NCI-H69 (cell line): ENCODE data around the gene SLC29A2.
A peak's percentile ranks its signal among the peaks of the same experiment; 100 is the strongest.
"Not testable (repeated sequence)": the region's sequence is repeated elsewhere in the genome, so short reads cannot be mapped to it uniquely, and the experiment has no call there.

Experiments
- DNase-seq: peaks from one replicate; lab custom pipeline; 2025; lab: John Stamatoyannopoulos, UW

SLC29A2 gene

GRCh38 chr11:66384316-66384715, 12.8 kb upstream of the SLC29A2 start:
- not testable (repeated sequence) for DNase-seq

GRCh38 chr11:66380264-66380663, 8.7 kb upstream of the SLC29A2 start:
- peak; percentile 15 for DNase-seq

DNA sequence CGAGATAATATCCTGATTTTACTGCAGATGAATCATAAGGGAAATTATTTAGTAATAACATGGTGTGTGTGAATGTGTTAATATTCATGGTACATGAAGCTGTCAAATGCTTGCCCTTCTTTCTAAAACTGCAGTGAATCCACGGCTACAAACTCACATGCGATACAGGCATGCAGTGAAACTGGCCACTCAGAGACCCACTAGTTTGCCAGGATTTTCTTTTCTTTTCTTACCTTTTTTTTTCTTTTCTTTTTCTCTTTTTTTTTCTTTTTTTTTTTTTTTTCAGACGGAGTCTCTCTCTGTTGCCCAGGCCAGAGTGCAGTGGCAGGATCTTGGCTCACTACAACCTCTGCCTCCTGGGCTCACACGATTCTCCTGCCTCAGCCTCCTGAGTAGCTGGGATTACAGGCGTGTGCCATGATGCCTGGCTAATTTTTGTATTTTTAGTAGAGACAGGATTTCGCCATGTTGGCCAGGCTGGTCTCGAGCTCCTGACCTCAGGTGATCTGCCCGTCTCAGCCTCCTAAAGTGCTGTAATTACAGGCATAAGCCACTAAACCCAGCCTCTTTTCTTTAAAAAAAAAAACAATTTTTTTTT, 2.2 kb upstream of the SLC29A2 start:
- DNase-seq: not testable (repeated sequence)

DNA sequence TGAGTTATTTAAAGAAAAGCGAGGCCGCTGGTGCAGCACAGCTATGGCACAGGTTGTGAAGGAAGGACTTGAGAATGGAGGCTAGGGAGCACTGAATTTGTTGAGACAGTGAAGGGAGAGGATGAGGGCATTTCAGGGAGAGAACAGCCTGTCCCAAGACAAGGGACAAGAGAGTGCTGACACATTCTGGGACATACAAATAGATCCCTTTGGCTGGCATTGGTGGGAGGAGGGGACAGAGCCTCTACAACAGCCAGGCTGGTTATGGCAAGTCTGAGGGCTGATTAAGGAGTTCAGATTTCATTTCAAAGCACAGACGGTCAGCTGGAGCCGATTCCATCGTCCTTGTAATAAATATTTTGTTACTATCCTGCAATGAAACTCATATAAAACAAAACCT, 1.7 kb upstream of the SLC29A2 start:
- DNase-seq: no peak

GRCh38 chr11:66369073-66369894, 2.3 kb downstream of the SLC29A2 start:
- no peak for DNase-seq

GRCh38 chr11:66368484-66368883, 3.1 kb downstream of the SLC29A2 start:
- DNase-seq: no peak

GRCh38 chr11:66367561-66368312, 3.8 kb downstream of the SLC29A2 start:
- no peak for DNase-seq

DNA sequence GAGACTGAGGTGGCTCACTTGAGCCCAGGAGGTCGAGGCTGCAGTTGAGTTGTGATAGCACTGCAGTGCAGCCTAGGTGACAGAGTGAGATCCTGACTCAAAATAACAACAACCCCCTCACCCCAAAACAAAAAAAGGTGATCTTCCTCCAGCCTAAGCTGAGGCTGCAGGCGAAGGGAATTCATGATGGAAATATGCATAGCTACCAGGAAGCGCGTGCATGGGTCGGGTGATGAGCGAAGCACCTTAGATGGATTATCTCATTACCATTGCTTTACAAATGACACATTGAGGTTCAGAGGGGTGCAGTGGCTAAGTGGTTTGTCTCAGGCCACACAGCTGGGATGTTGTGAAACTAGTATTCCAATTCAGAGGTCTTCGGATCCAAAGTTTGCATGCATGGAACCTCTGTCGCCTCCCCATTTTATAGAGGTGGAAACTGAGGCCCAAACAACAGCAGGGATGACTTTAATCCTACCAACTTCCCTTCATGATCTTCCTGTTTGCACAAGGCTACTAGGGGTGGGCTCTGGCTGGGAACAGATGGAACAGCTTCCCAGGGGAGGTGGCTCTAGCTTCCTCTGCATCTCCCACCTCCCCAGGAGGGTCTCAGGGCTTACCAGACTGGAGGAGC, 4.6 kb downstream of the SLC29A2 start:
- no peak for DNase-seq

DNA sequence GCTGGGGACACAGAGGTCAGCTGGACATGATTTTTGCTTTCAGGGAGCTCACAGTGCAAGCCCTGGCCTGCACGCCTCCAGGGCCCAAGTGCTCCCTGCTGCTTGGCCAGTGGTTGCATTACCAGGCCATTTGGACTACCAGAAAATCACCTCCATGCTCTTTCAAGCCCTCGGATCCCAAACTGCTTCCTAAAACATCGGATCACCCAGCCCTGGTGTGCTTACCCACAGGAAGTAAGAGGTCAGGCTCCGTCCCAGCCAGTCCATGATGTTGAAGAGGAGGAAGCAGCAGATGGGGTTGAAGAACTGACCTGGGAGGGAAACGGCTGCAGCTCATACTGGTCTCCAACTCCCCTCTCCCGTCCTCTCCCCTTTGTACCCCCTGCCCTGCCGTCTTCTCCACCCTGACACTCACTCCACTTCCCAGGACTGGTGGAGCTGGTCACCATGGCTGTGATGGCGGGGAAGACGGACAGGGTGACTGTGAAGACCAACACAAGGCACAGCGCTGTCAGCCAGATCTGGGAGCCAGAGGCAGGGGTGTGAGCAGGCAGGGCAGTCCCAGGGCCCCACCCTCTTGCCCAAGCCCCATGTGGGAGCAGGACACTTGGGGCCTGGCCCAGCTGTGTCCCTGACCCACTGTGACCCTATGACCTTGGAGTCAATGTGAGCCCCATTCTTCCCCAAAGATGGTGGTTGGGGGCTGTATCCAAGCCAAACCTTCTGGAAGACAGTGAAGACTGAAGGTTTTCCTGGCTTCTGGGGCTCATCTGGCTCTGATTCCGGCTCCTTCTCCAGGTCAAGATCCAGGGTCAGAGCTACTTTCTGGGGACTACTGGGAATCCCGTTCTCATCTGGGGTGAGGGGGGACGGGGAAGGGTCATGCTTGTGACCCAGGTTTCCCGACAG, 5.6 kb downstream of the SLC29A2 start:
- no peak for DNase-seq

GRCh38 chr11:66365166-66365565, 6.4 kb downstream of the SLC29A2 start:
- no peak for DNase-seq

DNA sequence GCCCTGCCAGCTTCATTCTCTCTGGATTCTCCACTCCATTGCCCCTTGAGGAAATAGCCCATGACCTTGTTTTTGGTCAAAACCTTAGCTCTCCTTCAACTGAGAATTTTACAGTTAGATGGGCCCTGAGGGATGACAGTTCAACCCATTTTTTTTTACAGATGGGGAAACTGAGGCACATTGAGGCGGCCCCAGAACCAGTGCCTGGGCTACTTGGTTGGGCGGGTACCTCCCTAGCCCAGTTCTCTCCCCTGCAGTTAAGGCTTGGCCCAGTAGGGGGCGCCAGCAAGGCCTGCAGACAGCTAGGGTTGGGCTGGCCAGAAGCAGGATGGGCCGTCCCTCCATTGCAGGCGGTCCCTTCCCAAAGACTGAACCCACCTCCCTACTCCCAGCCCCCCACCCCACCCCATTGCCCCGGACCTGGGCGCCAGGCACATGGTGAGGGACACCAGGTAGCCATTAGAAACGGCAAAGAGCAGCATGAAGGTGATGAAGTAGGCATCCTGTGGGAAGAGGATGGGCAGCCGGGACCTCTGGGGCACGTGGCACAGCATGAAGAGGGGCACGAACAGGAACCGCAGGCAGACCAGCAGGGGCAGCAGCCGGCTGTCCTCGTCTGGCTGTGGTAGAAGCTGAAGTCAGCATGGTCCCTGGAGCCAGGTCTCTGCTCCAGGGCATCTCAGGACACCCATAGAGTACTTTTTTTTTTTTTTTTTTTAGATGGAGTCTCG, 7.6 kb downstream of the SLC29A2 start:
- peak; percentile 53 for DNase-seq

- no peak for DNase-seq
Measured at GRCh38 chr11:66363187-66363601, 8.4 kb downstream of the SLC29A2 start.

DNA sequence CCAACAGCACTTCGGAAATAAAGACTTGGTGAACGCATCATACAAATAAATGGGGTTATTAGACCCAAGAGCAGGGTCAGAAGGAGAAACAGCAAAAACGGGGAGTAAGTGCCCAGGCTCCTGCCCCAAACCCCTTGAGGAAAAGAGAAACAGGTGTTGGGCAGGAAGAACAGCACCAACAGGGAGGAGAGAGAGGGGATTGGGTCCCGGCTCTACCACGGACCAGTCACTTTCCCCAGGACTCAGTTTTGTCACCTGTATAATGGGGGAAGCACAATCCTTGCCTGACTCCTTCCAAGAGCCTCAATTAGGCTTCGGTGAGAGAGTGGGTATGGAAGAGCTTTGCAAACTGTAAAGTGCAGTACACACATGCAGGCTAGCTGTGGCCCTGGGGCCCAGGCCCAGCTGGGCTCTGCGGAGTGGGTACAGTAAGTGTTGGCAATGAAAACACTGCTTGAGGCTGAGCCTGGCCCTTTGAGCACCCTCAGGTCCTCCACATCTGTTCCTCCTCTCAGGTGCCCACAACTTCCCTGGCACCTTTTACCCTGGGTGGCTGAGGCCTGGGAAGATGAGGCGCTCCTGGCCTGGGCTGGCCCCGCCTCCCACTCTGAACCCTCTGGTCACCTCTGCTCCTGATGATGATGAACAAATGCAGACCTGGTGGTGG, 8.9 kb downstream of the SLC29A2 start:
- no peak for DNase-seq

- DNase-seq: no peak
Measured at GRCh38 chr11:66361502-66361941, 10.0 kb downstream of the SLC29A2 start.

- no peak for DNase-seq
Measured at GRCh38 chr11:66360406-66361073, 11.0 kb downstream of the SLC29A2 start.

DNA sequence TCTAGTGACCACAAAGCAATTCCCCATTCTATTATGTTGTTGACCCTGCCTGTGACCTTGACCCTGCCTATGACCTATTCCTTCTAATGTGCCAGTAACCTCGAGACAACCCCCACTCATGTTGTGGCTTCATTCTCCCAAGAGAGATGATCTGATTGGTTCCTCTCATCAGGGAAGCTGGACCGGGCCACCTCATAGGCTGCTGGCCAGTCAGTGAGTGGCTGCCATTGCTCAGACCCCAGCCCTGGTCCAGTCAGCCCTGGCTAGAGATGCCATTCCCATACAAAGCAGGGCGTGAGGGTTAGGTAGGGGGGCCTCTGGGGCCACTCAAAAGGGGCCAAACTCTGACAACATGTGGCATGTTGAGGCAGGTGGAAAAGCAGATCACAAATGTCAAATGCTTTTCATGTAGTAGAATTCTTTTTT, 11.9 kb downstream of the SLC29A2 start:
- DNase-seq: no peak

DNA sequence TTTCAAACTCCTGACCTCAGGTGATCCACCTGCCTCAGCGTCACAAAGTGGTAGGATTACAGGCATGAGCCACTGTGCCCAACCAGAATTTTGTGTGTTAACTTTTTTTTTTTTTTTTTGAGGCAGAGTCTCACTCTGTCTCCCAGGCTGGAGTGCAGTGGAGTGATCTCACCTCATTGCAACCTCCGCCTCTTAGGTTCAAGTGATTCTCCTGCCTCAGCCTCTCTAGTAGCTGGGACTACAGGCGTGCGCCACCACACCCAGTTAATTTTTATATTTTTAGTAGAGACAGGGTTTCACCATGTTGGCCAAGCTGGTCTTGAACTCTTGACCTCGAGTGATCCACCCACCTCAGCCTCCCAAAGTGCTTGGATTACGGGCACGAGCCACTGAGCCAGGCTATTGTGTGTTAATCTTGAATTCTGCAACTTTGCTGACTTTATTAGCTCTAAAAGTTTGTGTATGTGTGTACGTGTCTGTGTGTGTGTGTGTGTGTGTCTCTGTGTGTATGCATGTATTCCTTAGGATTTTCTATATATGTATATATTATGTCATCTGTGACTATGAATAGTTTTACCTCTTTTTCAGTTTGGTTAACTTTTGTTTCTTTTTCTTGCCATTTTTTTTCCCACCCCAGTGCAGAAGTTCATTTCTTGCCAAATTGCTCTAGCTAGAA, 20.9 kb downstream of the SLC29A2 start:
- not testable (repeated sequence) for DNase-seq

DNA sequence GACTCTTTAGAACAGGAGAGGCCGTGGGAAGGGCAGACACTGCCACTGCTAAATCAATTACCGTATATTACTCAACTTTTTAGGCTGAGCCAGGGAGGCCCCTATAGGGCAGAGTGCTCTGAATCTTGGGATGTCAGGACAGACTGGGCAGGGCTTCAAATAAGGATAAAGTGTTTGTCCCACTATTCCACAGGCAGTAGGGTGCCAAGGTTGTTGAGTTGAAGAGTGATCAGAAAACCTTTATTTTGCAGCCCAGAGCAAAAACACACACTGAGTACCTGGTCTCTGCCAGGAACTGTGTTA, 22.5 kb downstream of the SLC29A2 start:
- no peak for DNase-seq
